Nucleus accumbens (tissue), 56 donors: Measurements from ENCODE around the gene SPATA31D1.

Experiments used
- DNase-seq, 56 donors: peaks; one replicate each; lab custom pipeline; 2025; lab: John Stamatoyannopoulos, UW

SPATA31D1 gene

DNA sequence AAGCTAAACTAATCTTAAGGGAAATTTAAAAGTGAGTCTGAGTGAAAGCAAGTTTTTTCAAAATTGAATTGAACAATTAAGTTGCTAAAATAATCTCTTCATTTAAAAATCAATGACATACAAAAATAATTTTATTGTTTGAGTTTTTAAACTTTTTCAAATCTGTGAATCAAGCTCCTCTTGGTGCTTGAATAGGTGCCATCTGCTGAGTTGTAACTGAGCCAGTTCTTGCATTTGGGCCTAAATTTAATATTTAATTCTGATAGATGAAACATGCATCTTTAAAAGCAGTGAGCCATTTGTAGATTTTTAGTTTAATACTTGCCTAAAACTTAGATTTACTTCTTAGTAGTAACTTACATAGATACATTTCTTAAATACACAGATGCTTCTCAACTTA lies 31.8 kb downstream of the SPATA31D1 start:
- no peak for DNase-seq

GRCh38 chr9:82021198-82021597 lies 32.6 kb downstream of the SPATA31D1 start:
- DNase-seq: no peak

DNA sequence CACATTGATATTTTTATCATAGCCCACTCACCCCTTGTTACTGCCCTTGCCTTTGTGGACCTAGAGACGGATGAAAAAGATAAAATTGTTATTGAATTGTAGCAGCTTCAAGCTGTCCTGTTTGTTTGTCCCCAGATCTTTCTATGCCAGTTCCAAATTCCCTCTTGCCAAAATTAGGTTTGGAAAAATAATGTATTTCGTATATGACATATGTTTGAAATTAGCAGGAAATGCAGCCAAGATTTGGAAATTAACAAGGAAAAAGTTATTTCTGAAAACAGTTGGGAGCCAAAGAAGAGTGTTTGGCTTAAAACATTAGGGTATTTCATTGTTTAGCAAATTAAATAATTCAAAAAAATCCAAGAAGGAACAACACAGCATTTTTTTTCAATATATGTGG lies 33.5 kb downstream of the SPATA31D1 start:
- no peak for DNase-seq

- DNase-seq: no peak
Measured at GRCh38 chr9:82024908-82025307, 36.3 kb downstream of the SPATA31D1 start.

- DNase-seq: peak in 43 of 56 donors; percentile 1 to 82 (median 48)
Measured at GRCh38 chr9:82031538-82032280, 43.1 kb downstream of the SPATA31D1 start.

- DNase-seq: no peak
Measured at GRCh38 chr9:82034956-82035731, 46.6 kb downstream of the SPATA31D1 start.

DNA sequence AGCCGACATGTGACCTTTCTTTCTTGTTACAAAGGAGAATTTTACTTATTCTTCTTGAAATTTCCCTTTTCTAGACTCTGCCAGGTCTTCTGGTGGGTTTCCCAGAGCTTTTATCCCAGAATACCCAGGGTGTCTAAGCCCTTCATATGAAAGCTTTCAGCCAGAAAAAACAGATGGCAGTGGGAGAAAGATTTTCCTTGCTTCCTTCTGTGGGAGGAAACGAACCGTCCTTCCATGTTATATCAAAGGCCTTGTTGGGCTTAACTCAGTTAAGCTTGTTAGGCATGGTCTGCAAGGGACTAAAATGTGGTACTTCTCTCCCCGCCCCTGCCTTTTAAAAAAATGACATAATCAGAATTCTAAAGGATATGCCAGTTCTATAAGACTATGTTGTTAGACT lies 47.5 kb downstream of the SPATA31D1 start:
- no peak for DNase-seq

DNA sequence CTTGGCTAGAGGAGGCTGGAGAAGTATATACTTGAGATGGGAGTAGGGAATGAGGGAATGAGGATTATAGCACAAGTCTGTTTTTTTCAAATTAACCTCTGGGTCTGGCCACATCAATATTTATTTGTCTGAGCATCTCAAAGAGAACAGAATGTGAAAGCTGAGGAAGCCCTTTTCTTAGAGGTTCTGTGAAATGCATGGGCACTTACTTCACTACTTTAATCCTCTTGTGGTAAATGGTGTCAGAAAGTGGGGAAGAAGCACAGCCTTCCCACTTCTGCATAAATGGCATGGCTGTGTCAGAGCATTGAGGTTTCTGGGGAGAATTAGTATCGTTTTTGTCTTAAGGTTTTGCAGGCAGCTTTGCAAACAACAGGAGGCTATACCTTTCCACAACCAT lies 48.6 kb downstream of the SPATA31D1 start:
- DNase-seq: no peak

DNA sequence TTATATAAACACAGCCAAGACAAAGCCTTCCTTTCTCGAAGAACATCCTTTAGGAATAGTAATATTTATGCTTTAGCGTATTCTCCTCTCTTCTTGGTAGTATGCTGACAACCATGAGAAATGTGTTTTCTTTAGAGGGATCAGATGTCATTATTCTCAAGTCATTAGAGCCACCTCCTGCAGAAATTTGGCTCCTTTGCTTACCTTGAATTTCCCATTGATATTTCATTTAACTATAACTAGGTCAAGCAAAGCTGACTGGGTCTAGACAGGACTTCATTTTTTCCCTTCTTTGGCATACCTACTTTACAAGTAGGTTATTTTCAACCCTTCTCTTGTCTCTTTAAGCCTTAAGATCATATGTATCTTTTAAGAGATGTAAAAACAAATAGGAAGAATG lies 50.3 kb downstream of the SPATA31D1 start:
- DNase-seq: no peak
